K562 (cell line): ENCODE measurements around the gene ZNF302. TPM values are rescaled to one million over a fixed set of nuclear protein-coding genes. Genes with fewer than 3 reads are reported as not detected.

ENCODE experiments used
- CHD1 ChIP-seq: fragments of 200-600 bp; sonication (generic); IDR thresholded peaks from one replicate; pipeline ENCODE4 v1.6.1; 2012; ENCODE audit warnings: mild to moderate bottlenecking, moderate library complexity, low read length, inconsistent platforms
- E2F6 ChIP-seq, 2 experiments: IDR thresholded peaks; 2 replicates each; pipeline ENCODE4 v1.6.1; 2011; ENCODE audit warnings: borderline replicate concordance in 1 of 2, control low read depth in 1 of 2, low read depth in 1 of 2, low read length in 1 of 2, mild to moderate bottlenecking in 1 of 2, mixed read lengths in 1 of 2, moderate library complexity in 1 of 2; ENCODE audit not compliant: insufficient read depth in 1 of 2, insufficient read length in 1 of 2, poor library complexity in 1 of 2, severe bottlenecking in 1 of 2; ENCODE audit errors: extremely low read depth in 1 of 2
- GATAD2B ChIP-seq: fragments of 450-650 bp; IDR thresholded peaks from 2 replicates; pipeline ENCODE4 v1.6.1; 2017; ENCODE audit warnings: mild to moderate bottlenecking, borderline replicate concordance
- MGA ChIP-seq: fragments of 450-650 bp; IDR thresholded peaks from 2 replicates; pipeline ENCODE4 v1.6.1; 2016; ENCODE audit warnings: mild to moderate bottlenecking, moderate library complexity
- MTA3 ChIP-seq: fragments of 450-650 bp; formaldehyde crosslinking; IDR thresholded peaks from 2 replicates; pipeline ENCODE4 v1.6.1; 2017; ENCODE audit warnings: mild to moderate bottlenecking, borderline replicate concordance
- MXI1 ChIP-seq: IDR thresholded peaks from 2 replicates; pipeline ENCODE4 v1.6.1; 2011; ENCODE audit warnings: low read depth, mild to moderate bottlenecking, improper control_type of control experiment, low read length
- NRF1 ChIP-seq, 2 experiments: fragments of 450-650 bp; IDR thresholded peaks in 1 of 2; conservative IDR thresholded peaks in 1 of 2; 2 replicates each; pipeline ENCODE4 v1.6.1; 2014; ENCODE audit warnings: mild to moderate bottlenecking in 2 of 2
- RFX5 ChIP-seq: IDR thresholded peaks from 2 replicates; pipeline ENCODE4 v1.6.1; 2011; ENCODE audit warnings: low read depth, mild to moderate bottlenecking, improper control_type of control experiment, low read length
- RUNX1 ChIP-seq: sonication (generic); IDR thresholded peaks from 2 replicates; pipeline ENCODE4 v1.6.1; 2016; ENCODE audit warnings: antibody characterized with exemption, low read depth
- STAT5A ChIP-seq: IDR thresholded peaks from 2 replicates; pipeline ENCODE4 v1.6.1; 2012; ENCODE audit warnings: low read length, inconsistent platforms, borderline replicate concordance
- TEAD1 ChIP-seq, 2 experiments: fragments of 450-650 bp in 1 of 2; sonication (generic) in 1 of 2; formaldehyde crosslinking; IDR thresholded peaks; 2 replicates each; pipeline versions ENCODE4 v1.4.0 to v1.8.0; 2020 to 2022; ENCODE audit warnings: mild to moderate bottlenecking in 2 of 2, missing genetic modification reagents in 1 of 2
- U2AF1 ChIP-seq: fragments of 200-400 bp; formaldehyde crosslinking; optimal IDR thresholded peaks from 2 replicates; pipeline ENCODE3; 2017; ENCODE audit warnings: mild to moderate bottlenecking, low read depth, low read length, moderate library complexity
- polyA plus RNA-seq, 8 experiments: library from polyadenylated mRNA; depleted of rRNA in 4 of 8; stranded (reverse) in 5 of 8; unstranded in 3 of 8; fragments of >200 nt; fragmentation: Nextera tagmentation in 2 of 8; fragmentation: Illumina TruSeq in 1 of 8; extraction: Ambion mirVana in 2 of 8; extraction: Trizol in 1 of 8; gene quantifications; 2 replicates each; pipeline versions ENCODE4 v1.2.1 to v1.2.3, GENCODE V29; 2011 to 2014; ENCODE audit warnings: inconsistent platforms in 1 of 8, missing spikeins in 1 of 8
- total RNA-seq, 7 experiments: library from RNA; depleted of rRNA in 6 of 7; stranded (reverse); fragments of >200 nt in 6 of 7; fragmentation: Illumina TruSeq in 2 of 7; extraction: Trizol in 2 of 7; gene quantifications; 2 replicates each; pipeline versions ENCODE4 v1.2.1 to v1.2.3, GENCODE V29; 2011 to 2021; ENCODE audit warnings: low replicate concordance in 1 of 7

ZNF302 gene
- total and polyA plus RNA-seq, 9 of the 15 experiments (the other 6 are each of a cell fraction or from before 2014, with no cell fraction given), result 0.08 to 1.0 (median 0.27) TPM; not detected in 1

- TF ChIP-seq MGA, result peak; percentile 68
- peak; percentile 61; the same call in 1 of the 2 replicates for TF ChIP-seq STAT5A
- peak in 1 of 2 experiments; percentile 29 for TF ChIP-seq E2F6 (IDR thresholded peaks at IDR 0.05; ENCODE audit: borderline replicate concordance in 1 of 2, extremely low read depth in 1 of 2, insufficient read depth in 1 of 2, insufficient read length in 1 of 2, low read depth in 1 of 2, low read length in 1 of 2, poor library complexity in 1 of 2, severe bottlenecking in 1 of 2)
- TF ChIP-seq MTA3, result peak; percentile 12; the same call in 1 of the 2 replicates
- 0 out of 2 replicates have a peak, but pooled peaks have one; percentile 23 for TF ChIP-seq RFX5
- no peak for TF ChIP-seq NRF1 (conservative IDR thresholded peaks at IDR 0.05 in 1 of 2, IDR thresholded peaks at IDR 0.05 in 1 of 2)
- TF ChIP-seq GATAD2B, result no peak
- TF ChIP-seq MXI1, result peak; percentile 80; the same call in 1 of the 2 replicates
- TF ChIP-seq RUNX1, result 0 out of 2 replicates have a peak, but pooled peaks have one; percentile 66
- TF ChIP-seq TEAD1 (CRISPR knock-in tag; IDR thresholded peaks at IDR 0.05), result no peak
- peak; percentile 70 for TF ChIP-seq CHD1
- TF ChIP-seq U2AF1, result no peak
Observed at GRCh38 chr19:34733266-34733745, 55.8 kb downstream of the ZNF302 start (continued).
